ENCODE measurements around the gene SLC25A44. TPM values are rescaled to one million over a fixed set of nuclear protein-coding genes. Genes with fewer than 3 reads are reported as not detected.

SLC25A44 gene
- total and polyA plus RNA-seq, 2 of the 8 experiments (the other 6 are each of a cell fraction or from before 2014, with no cell fraction given), result 23.4 to 32.1 TPM

DNA sequence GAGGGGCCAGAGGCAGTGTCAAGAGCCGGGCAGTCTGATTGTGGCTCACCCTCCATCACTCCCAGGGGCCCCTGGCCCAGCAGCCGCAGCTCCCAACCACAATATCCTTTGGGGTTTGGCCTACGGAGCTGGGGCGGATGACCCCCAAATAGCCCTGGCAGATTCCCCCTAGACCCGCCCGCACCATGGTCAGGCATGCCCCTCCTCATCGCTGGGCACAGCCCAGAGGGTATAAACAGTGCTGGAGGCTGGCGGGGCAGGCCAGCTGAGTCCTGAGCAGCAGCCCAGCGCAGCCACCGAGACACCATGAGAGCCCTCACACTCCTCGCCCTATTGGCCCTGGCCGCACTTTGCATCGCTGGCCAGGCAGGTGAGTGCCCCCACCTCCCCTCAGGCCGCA, 48.0 kb downstream of the SLC25A44 start, which contains the start of gene BGLAP:
Gene BGLAP (plus strand): TSS at position 259 of the 400 bp plus-strand sequence. CDS start 48 bp downstream, at position 307.
- ChIA-PET CTCF (ENCODE audit: partially characterized antibody) (interaction anchor here (0.7 to 47.2 kb wide), 4 partner anchors 17 to 1880 kb away, joined by 3 to 1265 read pairs (median 8); partner anchors contain the start of gene SEMA4A), POLR2A (ENCODE audit: partially characterized antibody) (interaction anchor here (0.7 to 11.8 kb wide), 12 partner anchors 9 to 183 kb away, joined by 3 to 102 read pairs (median 4); partner anchors contain the start of genes PMF1, SMG5 and TMEM79)
- Histone ChIP-seq H2BK15ac (ENCODE audit: low read length) (no peak within 1 kb of the TSS), H3K4me3 (ENCODE audit: extremely low read depth in 1 of 4, insufficient read depth in 2 of 4, low read depth in 3 of 4, low read length in 4 of 4) (no peak within 1 kb of the TSS), H2BK20ac (ENCODE audit: low read length) (no peak within 1 kb of the TSS), H2BK120ac (replicated peaks; ENCODE audit: low read depth, low read length) (no peak within 1 kb of the TSS), H2BK12ac (ENCODE audit: low read depth, low read length) (no peak within 1 kb of the TSS), H3K79me2 (ENCODE audit: control insufficient read depth in 1 of 2, insufficient read depth in 2 of 2, low read length in 2 of 2) (no peaks in the 10 kb centered on the region), H2AFZ (ENCODE audit: low read length) (no peak within 1 kb of the TSS), H3K23me2 (ENCODE audit: low read depth, low read length) (no peaks in the 10 kb centered on the region), H3K23ac (ENCODE audit: insufficient read length) (no peak within 1 kb of the TSS), H2AK5ac (ENCODE audit: low read depth, low read length) (no peak within 1 kb of the TSS), H3K4ac (replicated peaks; ENCODE audit: insufficient read length, low read depth, low read length) (no peak within 1 kb of the TSS), H3K14ac (ENCODE audit: insufficient read length) (no peak within 1 kb of the TSS), H2BK5ac (ENCODE audit: low read depth, low read length) (no peak within 1 kb of the TSS), H3K79me1 (ENCODE audit: low read depth, low read length) (0 out of 2 replicates have a peak, but pooled peaks cover 2% of the 10 kb centered on the region), H3K18ac (ENCODE audit: extremely low read depth, low read length) (no peak within 1 kb of the TSS; the same call in none of the 2 replicates), H4K91ac (replicated peaks; ENCODE audit: insufficient read length, low read length) (no peak within 1 kb of the TSS), H3K9ac (replicated peaks in 1 of 4; ENCODE audit: extremely low read depth in 1 of 4, low read depth in 3 of 4, low read length in 3 of 4) (peak within 1 kb of the TSS in 1 of 4 experiments; percentile 11; a peak in 3 of 7 replicates), H3K56ac (replicated peaks; ENCODE audit: insufficient read length, low read depth, low read length) (no peak within 1 kb of the TSS), H4K20me1 (replicated peaks in 1 of 2; ENCODE audit: control insufficient read depth in 1 of 2, insufficient read depth in 2 of 2, low read length in 2 of 2) (peaks cover 2 to 8% of the 10 kb centered on the region in 2 experiments), H4K8ac (ENCODE audit: extremely low read depth, insufficient read depth, low read length) (peak within 1 kb of the TSS; percentile 58), H3K9me3 (ENCODE audit: insufficient read depth in 2 of 2, low read depth in 1 of 2, low read length in 1 of 2) (no peaks in the 10 kb centered on the region), H3K36me3 (ENCODE audit: control insufficient read depth in 2 of 4, insufficient read depth in 4 of 4, low read length in 3 of 4) (peaks cover 10 to 23% (median 16%) of the 10 kb centered on the region in 4 experiments; a peak in 7 of 8 replicates), H3K4me2 (ENCODE audit: insufficient read depth in 1 of 2, low read depth in 2 of 2, low read length in 2 of 2) (no peak within 1 kb of the TSS), H3K27me3 (replicated peaks in 1 of 4; ENCODE audit: control insufficient read depth in 3 of 4, extremely low read depth in 1 of 4, insufficient read depth in 3 of 4, low read length in 3 of 4) (no peaks in the 10 kb centered on the region), H3K4me1 (replicated peaks in 1 of 4; ENCODE audit: control insufficient read depth in 3 of 4, insufficient read depth in 4 of 4, low read length in 3 of 4) (peaks cover 0 to 13% (median 2%) of the 10 kb centered on the region in 4 experiments; a peak in 5 of 7 replicates), H4K5ac (ENCODE audit: insufficient read length, low read depth, low read length) (no peak within 1 kb of the TSS), H3K27ac (ENCODE audit: low read depth, low read length) (no peak within 1 kb of the TSS; the same call in 1 of the 2 replicates)
- WGBS, 2 experiments (ENCODE audit: extremely low coverage in 1 of 2, insufficient coverage in 1 of 2, insufficient read length in 1 of 2, insufficient replicate concordance in 2 of 2, low coverage in 1 of 2, low lambda C conversion rate in 2 of 2, missing lambda C conversion rate in 1 of 2), result 87% methylated on average over 13 of the region's 14 CpGs; no CpG with 5 or more reads in 1 of the 2 experiments
- DNase-seq (ENCODE audit: low read depth in 1 of 2, low spot score in 2 of 2) (no peak), FAIRE-seq (no peak)
- TF ChIP-seq SIX5 (IDR thresholded peaks at IDR 0.05; ENCODE audit: low read depth, low read length) (no peak), CTBP2 (IDR thresholded peaks at IDR 0.05; ENCODE audit: borderline replicate concordance, insufficient read depth, insufficient read length, low read length) (no peak), ZNF274 (IDR thresholded peaks at IDR 0.05; ENCODE audit: borderline replicate concordance, extremely low read depth, low read length) (no peak), GTF2F1 (IDR thresholded peaks at IDR 0.05; ENCODE audit: borderline replicate concordance, low read depth, low read length) (no peak), SRF (IDR thresholded peaks at IDR 0.05; ENCODE audit: low read depth, low read length) (no peak), BCL11A (IDR thresholded peaks at IDR 0.05; ENCODE audit: low read depth in 2 of 2, low read length in 2 of 2) (no peak), RAD21 (IDR thresholded peaks at IDR 0.05 in 1 of 2, conservative IDR thresholded peaks at IDR 0.05 in 1 of 2; ENCODE audit: low read depth in 2 of 2, low read length in 2 of 2) (no peak), SIN3A (conservative IDR thresholded peaks at IDR 0.05 in 1 of 2, IDR thresholded peaks at IDR 0.05 in 1 of 2; ENCODE audit: low read depth in 1 of 2, low read length in 2 of 2) (no peak), EZH2 (IDR thresholded peaks at IDR 0.05; ENCODE audit: low read depth, low read length, severe bottlenecking) (no peak), BACH1 (IDR thresholded peaks at IDR 0.05; ENCODE audit: low read length) (no peak)
